NB4 (cell line): ENCODE measurements around the gene DICER1.
"Not testable (repeated sequence)": the region's sequence is repeated elsewhere in the genome, so short reads cannot be mapped to it uniquely, and the experiment has no call there.

Source experiments
- DNase-seq: peaks from one replicate; pipeline ENCODE4 v3.0.0; 2010; ENCODE audit warnings: low read depth
- H3K4me3 ChIP-seq: one replicate; pipeline ENCODE4 v1.5.1; 2011; ENCODE audit warnings: mild to moderate bottlenecking, low read depth, low read length, moderate library complexity
- MYC ChIP-seq: IDR thresholded peaks from 2 replicates; pipeline ENCODE4 v1.6.1; 2011; ENCODE audit warnings: low read depth, low read length
- POLR2A ChIP-seq: IDR thresholded peaks from 2 replicates; pipeline ENCODE4 v1.6.1; 2011; ENCODE audit warnings: mild to moderate bottlenecking; ENCODE audit not compliant: insufficient read length; ENCODE audit errors: extremely low read depth
- TF ChIP-seq, protein P1 (sequence below): IDR thresholded peaks from 2 replicates; pipeline ENCODE4 v1.6.1; 2011; ENCODE audit warnings: low read depth, low read length
- TF ChIP-seq, protein P2 (sequence below): IDR thresholded peaks from one replicate; pipeline ENCODE4 v1.5.1; 2012; ENCODE audit warnings: low read depth, low read length

Gene DICER1

DNA sequence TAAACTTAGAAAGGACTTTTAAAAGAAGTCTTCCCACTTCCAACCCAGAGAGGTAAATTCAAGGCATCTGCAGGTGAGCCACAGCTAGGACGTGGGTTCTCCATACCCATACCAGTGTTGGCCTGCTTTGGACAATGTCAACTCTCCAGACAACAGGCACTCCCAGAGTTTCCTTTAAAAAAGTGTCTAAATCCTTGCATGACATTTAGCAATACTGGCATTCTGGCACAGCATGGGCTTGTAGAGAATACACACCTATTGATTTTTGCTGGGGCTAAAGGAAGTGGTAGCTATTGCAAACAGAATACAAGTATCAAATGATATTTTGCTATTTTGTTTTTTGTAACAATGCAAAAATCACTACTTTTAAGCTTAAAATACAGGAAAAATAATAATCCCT, 25.8 kb upstream of the DICER1 start:
- no peak overlapping the region for H3K4me3 ChIP-seq
- DNase-seq = no peak
- TF ChIP-seq, protein P1, sequence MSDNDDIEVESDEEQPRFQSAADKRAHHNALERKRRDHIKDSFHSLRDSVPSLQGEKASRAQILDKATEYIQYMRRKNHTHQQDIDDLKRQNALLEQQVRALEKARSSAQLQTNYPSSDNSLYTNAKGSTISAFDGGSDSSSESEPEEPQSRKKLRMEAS = no peak
- TF ChIP-seq MYC = no peak
- TF ChIP-seq, protein P2, sequence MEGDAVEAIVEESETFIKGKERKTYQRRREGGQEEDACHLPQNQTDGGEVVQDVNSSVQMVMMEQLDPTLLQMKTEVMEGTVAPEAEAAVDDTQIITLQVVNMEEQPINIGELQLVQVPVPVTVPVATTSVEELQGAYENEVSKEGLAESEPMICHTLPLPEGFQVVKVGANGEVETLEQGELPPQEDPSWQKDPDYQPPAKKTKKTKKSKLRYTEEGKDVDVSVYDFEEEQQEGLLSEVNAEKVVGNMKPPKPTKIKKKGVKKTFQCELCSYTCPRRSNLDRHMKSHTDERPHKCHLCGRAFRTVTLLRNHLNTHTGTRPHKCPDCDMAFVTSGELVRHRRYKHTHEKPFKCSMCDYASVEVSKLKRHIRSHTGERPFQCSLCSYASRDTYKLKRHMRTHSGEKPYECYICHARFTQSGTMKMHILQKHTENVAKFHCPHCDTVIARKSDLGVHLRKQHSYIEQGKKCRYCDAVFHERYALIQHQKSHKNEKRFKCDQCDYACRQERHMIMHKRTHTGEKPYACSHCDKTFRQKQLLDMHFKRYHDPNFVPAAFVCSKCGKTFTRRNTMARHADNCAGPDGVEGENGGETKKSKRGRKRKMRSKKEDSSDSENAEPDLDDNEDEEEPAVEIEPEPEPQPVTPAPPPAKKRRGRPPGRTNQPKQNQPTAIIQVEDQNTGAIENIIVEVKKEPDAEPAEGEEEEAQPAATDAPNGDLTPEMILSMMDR = no peak
- TF ChIP-seq POLR2A = no peak

DNA sequence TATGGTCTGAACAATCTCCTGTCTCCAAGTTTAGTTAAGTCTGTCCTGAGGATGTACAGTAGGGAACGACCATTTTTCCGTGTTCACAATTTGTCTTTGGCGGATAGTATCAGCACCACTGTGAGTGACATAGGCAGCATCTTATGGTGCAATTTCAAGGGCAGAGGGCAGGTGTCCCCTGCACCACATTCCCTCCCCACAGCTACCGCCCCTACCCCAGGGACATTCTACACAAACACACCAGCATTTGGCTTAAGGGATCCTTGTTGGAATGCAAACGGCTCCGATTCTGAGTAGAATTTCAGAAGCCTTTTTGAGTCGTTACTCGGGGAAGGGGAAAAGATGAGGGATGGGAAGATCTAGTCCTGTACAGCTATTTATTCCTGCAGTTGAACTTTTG, 25.1 kb upstream of the DICER1 start:
- no peak overlapping the region for H3K4me3 ChIP-seq
- no peak for TF ChIP-seq POLR2A
- TF ChIP-seq, protein P1 = no peak
- TF ChIP-seq, protein P2 = no peak
- no peak for TF ChIP-seq MYC
- no peak for DNase-seq

DNA sequence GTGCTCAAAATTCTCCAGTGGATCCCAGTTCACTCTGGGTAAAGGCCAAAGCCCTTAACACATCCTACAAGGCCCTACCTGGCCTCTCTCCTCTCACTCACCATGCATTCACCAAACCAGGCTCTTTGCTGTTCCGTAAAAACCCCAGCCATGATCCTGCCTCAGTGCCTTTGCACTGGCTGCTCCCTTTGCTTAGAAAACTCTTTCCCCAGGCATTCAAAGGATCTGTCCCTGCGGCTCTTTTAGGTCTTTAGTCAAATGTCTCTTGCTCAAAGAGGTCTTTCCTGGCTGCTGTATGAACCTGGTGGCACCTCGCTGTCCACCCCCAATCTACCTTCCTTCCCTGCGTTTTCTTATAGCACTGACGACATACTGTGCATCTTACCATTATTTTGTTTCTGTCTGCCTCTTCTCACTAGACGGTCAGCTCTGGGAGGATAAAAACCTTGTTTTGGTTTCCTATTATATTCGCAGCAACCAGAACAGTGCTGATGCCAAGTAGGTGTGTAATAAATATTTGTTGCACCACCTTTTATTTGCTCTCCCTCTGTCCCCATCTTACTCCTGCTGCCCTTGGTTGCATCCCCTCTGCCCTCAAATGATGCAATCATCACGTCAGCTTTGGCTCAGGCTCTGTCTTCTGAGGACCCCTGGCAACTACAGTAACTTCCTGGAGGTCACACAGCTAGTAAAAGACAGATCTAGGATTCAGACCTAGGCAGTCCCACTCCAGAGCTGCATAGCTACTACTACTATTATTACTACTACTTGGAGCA, 23.8 kb upstream of the DICER1 start:
- no peak overlapping the region for H3K4me3 ChIP-seq
- DNase-seq = peak; percentile 40
- TF ChIP-seq MYC (no peak), POLR2A (no peak)
- TF ChIP-seq, protein P2 = no peak
- TF ChIP-seq, protein P1 = no peak

DNA sequence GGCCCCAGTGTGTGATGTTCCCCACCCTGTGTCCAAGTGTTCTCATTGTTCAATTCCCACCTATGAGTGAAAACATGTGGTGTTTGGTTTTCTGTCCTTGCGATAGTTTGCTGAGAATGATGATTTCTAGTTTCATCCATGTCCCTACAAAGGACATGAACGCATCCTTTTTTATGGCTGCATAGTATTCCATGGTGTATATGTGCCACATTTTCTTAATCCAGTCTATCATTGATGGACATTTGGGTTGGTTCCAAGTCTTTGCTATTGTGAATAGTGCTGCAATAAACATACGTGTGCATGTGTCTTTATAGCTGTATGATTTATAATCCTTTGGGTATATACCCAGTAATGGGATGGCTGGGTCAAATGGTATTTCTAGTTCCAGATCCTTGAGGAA, 18.3 kb upstream of the DICER1 start:
- not testable (repeated sequence) for H3K4me3 ChIP-seq, DNase-seq

DNA sequence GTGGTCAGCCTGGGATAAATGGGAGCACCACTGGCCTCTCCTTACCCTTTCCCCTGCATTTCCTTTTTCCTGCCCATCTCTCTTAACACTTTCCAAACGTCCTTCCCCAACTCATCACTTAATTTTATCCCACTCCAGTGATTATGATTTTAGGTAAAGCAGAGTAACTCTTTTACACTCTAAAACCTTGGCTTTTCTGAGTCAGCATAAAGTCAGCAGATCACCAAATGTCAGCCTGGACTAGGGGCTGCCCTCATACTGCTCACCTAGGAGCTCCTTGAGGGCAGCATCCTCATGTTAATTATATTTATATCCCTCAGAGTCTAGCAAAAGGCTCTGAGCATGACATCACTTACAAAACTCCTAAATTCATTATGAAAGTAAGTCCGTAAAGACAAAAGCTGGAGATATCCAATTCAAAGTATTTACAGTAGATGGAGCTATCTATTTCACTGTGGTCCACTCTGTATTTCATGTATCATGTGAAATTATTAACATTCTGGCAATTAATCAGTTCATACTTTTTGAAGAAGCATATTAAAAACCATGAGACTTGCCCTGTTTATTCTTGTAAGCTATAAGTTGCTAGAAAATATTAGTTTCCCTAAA, 17.0 kb upstream of the DICER1 start:
- no peak overlapping the region for H3K4me3 ChIP-seq
- no peak for DNase-seq
- TF ChIP-seq POLR2A (no peak), MYC (no peak)
- TF ChIP-seq, protein P1 = no peak

DNA sequence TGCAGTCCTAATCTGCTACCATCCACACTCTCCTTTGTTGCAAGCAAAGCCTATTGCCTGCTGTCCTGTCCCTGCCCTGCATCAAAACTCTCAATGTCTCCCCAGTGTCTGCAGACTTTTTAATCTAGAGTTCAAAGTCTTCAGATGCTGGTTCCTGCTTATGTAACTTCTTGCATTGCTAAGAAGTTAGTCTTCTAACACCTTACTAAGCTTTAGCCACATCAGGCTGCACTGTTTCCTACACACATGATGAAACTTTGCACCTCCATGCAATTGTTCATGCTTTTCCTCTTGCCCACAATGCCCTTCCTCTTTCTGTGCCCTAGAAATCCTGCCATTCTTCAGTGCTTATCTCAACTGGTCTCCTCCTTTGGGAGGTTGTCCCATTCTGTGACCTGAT, 16.2 kb upstream of the DICER1 start:
- TF ChIP-seq MYC (no peak), POLR2A (no peak)
- TF ChIP-seq, protein P1 = no peak
- TF ChIP-seq, protein P2 = no peak
- no peak overlapping the region for H3K4me3 ChIP-seq
- peak; percentile 56 for DNase-seq
